Psoas muscle (tissue), 8 donors: ENCODE data around the gene CPSF2. TPM values are rescaled to one million over a fixed set of nuclear protein-coding genes. Genes with fewer than 3 reads are reported as not detected.

Experiments used
- ATAC-seq, 4 donors: fragments of 200-7000 bp; cut with Tn5 transposase; one replicate each; pipeline ENCODE4 v1.9.1; 2020; ENCODE audit warnings: moderate library complexity in 3 of 4, mild to moderate bottlenecking in 2 of 4
- DNase-seq, 2 donors: peaks; one replicate each; pipeline ENCODE4 v3.0.0-alpha.2; 2020
- H3K27ac ChIP-seq: fragments of 200-600 bp; one replicate; pipeline ENCODE4 v1.8.0; 2022
- H3K27me3 ChIP-seq, 3 donors: fragments of 200-600 bp in 1 of 3; one replicate each; pipeline versions ENCODE4 v1.6.1 to v1.8.0; 2013 to 2022; ENCODE audit warnings: low read length in 2 of 3, mild to moderate bottlenecking in 2 of 3, moderate library complexity in 1 of 3; ENCODE audit not compliant: insufficient read depth in 3 of 3
- H3K36me3 ChIP-seq, 2 donors: fragments of 200-600 bp in 1 of 2; one replicate each; pipeline versions ENCODE4 v1.6.1 to v1.8.0; 2013 to 2022; ENCODE audit warnings: low read depth in 1 of 2, mild to moderate bottlenecking in 1 of 2, moderate library complexity in 1 of 2; ENCODE audit not compliant: insufficient read depth in 1 of 2
- H3K4me1 ChIP-seq: fragments of 200-600 bp; one replicate; pipeline ENCODE4 v1.8.0; 2022
- H3K4me3 ChIP-seq: fragments of 200-600 bp; one replicate; pipeline ENCODE4 v1.8.0; 2022; ENCODE audit warnings: mild to moderate bottlenecking
- H3K9me3 ChIP-seq: fragments of 200-600 bp; one replicate; pipeline ENCODE4 v1.8.0; 2022
- CTCF ChIP-seq: fragments of 200-600 bp; IDR thresholded peaks from one replicate; pipeline ENCODE4 v1.8.0; 2022; ENCODE audit warnings: antibody characterized with exemption
- WGBS, 3 donors: extraction: QIAGEN DNeasy Blood & Tissue Kit; methylation state at CpG; one replicate each; pipeline versions ENCODE4 v1.1.6 to v1.1.7; 2013; 5-methylcytosine and 5-hydroxymethylcytosine counted together
- intact Hi-C, 2 donors: fragments of 100-400 bp; cut with DNase I; formaldehyde crosslinking; loops; one replicate each; pipeline versions ENCODE4 v1.11.0 to v1.14.2; 2022
- polyA plus RNA-seq, 3 donors: library from polyadenylated mRNA; stranded (reverse); fragments of 200-250 nt; gene quantifications; one replicate each; pipeline ENCODE4 v1.2.3, GENCODE V29; 2013
- total RNA-seq, 4 donors: library from RNA; stranded (reverse); fragmentation: NEBNext Ultra II Directional in 2 of 4; extraction: Animal tissue kit (Norgen Biotek cat#: 25700) in 2 of 4; gene quantifications; one replicate each; pipeline versions ENCODE4 v1.2.1 to v1.2.4, GENCODE V29; 2021 to 2023
- donor health status: healthy with polysubstance abuse.
- donor health status: DM: no; HTN: no; CAD: no; lungs with moderate emphysema.
- donor health status: Bipolar disorder and iron deficiency.
- donor health status: healthy.
- donor health status: DM: yes; HTN: yes; CAD: no.
- donor health status: DM: no; HTN: no; CAD: no.
- donor health status: DM: no; HTN: no; CAD: no.
- donor health status: DM: yes; HTN: yes; CAD: no.

CPSF2 gene
- total and polyA plus RNA-seq, 7 donors: 12.7 to 69.0 (median 58.1) TPM

- Histone ChIP-seq H3K27ac (no peak overlapping the region), H3K27me3 (no peaks in the 10 kb centered on the region), H3K4me3 (no peak overlapping the region), H3K9me3 (no peaks in the 10 kb centered on the region), H3K36me3 (peaks cover 9 to 100% of the 10 kb centered on the region in 2 donors), H3K4me1 (no peaks in the 10 kb centered on the region)
- WGBS, 3 donors: 81 to 86% (median 84%) methylated on average over 3 of the region's 3 CpGs
- no peak for TF ChIP-seq CTCF
- no peak for ATAC-seq
- DNase-seq: no peak
- intact Hi-C loops: loop anchor here in 1 of 2 donors (10.0 kb wide), 1 partner anchor 681 kb away; no protein-coding TSS in a partner anchor
Observed at GRCh38 chr14:92143962-92144361, 22.2 kb downstream of the CPSF2 start.

GRCh38 chr14:92144708-92145107 is 22.9 kb downstream of the CPSF2 start:
- Histone ChIP-seq H3K4me1 (no peaks in the 10 kb centered on the region), H3K27ac (no peak overlapping the region), H3K9me3 (no peaks in the 10 kb centered on the region), H3K36me3 (peaks cover 9 to 100% of the 10 kb centered on the region in 2 donors), H3K27me3 (no peaks in the 10 kb centered on the region), H3K4me3 (no peak overlapping the region)
- DNase-seq (no peak), ATAC-seq (no peak)
- no peak for TF ChIP-seq CTCF
- intact Hi-C loops: loop anchor here in 1 of 2 donors (10.0 kb wide), 1 partner anchor 680 kb away; no protein-coding TSS in a partner anchor
- WGBS, 3 donors: 86 to 90% (median 89%) methylated on average over 2 of the region's 2 CpGs

- DNase-seq: no peak
- TF ChIP-seq CTCF: no peak
- no peak for ATAC-seq
- peaks cover 2 to 77% of the 10 kb centered on the region in 2 donors for H3K36me3 ChIP-seq
- intact Hi-C loops: no loop called here
- H3K4me3 ChIP-seq: no peak overlapping the region
- no peaks in the 10 kb centered on the region for H3K9me3 ChIP-seq
- no peak overlapping the region for H3K27ac ChIP-seq
- no peaks in the 10 kb centered on the region for H3K4me1 ChIP-seq
- H3K27me3 ChIP-seq: no peaks in the 10 kb centered on the region
- 88 to 100% (median 100%) methylated on average over 1 of the region's 1 CpG for WGBS, 3 donors
Observed at GRCh38 chr14:92153581-92153980, 31.8 kb downstream of the CPSF2 start.

- Histone ChIP-seq H3K27ac (no peak overlapping the region), H3K27me3 (no peaks in the 10 kb centered on the region), H3K36me3 (peaks cover 2 to 77% of the 10 kb centered on the region in 2 donors), H3K4me1 (no peaks in the 10 kb centered on the region), H3K9me3 (no peaks in the 10 kb centered on the region), H3K4me3 (no peak overlapping the region)
- no peak for ATAC-seq
- intact Hi-C loops: no loop called here
- 75 to 82% (median 79%) methylated on average over 3 of the region's 3 CpGs for WGBS, 3 donors
- DNase-seq: no peak
- no peak for TF ChIP-seq CTCF
Observed at GRCh38 chr14:92154283-92154942, 32.6 kb downstream of the CPSF2 start.

GRCh38 chr14:92160619-92161018 is 38.9 kb downstream of the CPSF2 start:
- Histone ChIP-seq H3K9me3 (no peaks in the 10 kb centered on the region), H3K4me3 (no peak overlapping the region), H3K27me3 (no peaks in the 10 kb centered on the region), H3K36me3 (peaks cover 2 to 99% of the 10 kb centered on the region in 2 donors), H3K4me1 (no peaks in the 10 kb centered on the region), H3K27ac (no peak overlapping the region)
- peak in 1 of 4 donors; percentile 48 for ATAC-seq
- no peak for TF ChIP-seq CTCF
- intact Hi-C loops: no loop called here
- DNase-seq: peak in 1 of 2 donors; percentile 19
- 53 to 63% (median 57%) methylated on average over 4 of the region's 4 CpGs for WGBS, 3 donors
